ENCODE results near the gene GPR83.
"Not testable (repeated sequence)": the region's sequence is repeated elsewhere in the genome, so short reads cannot be mapped to it uniquely, and the experiment has no call there.

Gene GPR83

DNA sequence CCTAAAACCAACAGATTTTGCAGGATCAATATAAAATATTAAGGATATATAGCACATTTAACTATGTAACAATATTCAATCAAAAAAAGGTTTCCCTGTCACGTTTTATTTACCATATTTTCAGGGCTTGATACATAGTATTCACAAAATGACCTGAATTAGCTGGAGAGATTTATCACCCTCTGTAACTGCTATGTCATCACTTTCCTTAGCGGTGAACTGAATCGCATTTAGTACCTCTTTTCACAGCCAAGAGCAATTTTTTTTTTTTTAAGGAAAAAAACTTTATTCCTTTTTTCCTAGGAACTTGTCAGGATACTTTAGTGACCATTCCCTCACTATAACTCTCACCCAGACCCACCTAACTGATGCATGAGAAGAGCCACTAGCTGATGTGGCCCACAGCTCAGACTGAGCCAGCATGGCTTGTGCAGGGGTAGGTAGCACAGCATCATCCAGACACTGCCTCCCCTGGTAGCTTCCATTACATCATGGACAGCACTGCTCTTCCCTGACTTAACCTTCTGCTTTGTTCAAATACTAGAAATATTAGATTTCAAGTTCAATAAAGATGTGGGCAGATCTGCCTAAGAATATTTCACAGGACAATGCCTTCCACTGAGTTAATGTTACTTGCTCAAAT, 17.0 kb upstream of the GPR83 start:
- no peak for TF ChIP-seq Cebpa-rat (IDR thresholded peaks at IDR 0.05)
- no peak overlapping the region for H3K4me3 ChIP-seq
- peaks cover 44% of the 10 kb centered on the region for H3K36me3 ChIP-seq

GRCh38 chr11:94417386-94417987, 16.3 kb upstream of the GPR83 start:
- Histone ChIP-seq H3K9ac (no peak overlapping the region), H3K27ac (no peak overlapping the region), H3K4me2 (no peak overlapping the region), H3K4me1 (no peaks in the 10 kb centered on the region), H3K27me3 (no peaks in the 10 kb centered on the region), H4K20me1 (no peaks in the 10 kb centered on the region), H3K4me3 (no peak overlapping the region), H3K36me3 (peaks cover 37% of the 10 kb centered on the region), H3K9me3 (no peaks in the 10 kb centered on the region)
- no peak for TF ChIP-seq Cebpa-rat (IDR thresholded peaks at IDR 0.05)

More for the DNA sequence above, 17.0 kb upstream of the GPR83 start:
- H4K20me1 ChIP-seq, result 0 out of 2 replicates have a peak, but pooled peaks cover 2% of the 10 kb centered on the region
- no peaks in the 10 kb centered on the region for H3K9me3 ChIP-seq
- no peak overlapping the region for H3K4me2 ChIP-seq
- no peak overlapping the region for H3K27ac ChIP-seq
- H3K27me3 ChIP-seq, result no peaks in the 10 kb centered on the region
- H3K9ac ChIP-seq, result no peak overlapping the region
- H3K4me1 ChIP-seq, result no peaks in the 10 kb centered on the region

DNA sequence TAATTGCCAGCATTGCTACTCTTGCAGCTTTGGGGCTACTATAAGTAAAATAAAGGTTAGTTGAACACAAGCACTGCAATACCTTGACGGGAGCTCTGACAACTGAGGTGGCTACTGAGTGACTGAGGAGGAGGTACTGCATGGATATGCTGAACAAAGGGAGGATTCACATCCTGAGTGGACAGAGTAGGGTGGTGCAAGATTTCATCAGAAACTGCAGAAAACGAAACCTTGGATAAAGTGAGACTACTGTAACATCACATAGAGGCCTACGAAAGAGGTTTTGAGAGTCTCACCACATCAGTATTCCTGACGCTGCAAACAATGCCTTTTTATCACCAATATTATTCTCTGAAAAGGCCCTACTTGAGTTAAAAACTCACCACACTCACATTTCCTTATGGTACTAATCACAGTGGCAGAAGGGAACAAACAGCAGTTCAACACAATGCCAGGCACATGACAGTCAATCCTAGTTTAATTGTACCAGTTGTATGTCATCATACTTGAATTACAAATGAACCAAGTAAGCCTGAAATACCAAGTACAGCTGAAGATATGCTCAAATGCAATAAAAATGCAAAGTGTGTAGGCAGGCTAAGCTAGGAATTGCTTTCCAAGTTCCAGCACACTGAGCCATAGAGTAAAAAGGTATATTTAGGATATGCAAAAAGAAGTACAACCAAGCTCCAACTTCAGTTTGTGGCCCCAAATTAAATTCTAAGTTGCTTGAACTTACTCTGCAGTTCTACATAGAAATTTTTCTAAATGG, 4.0 kb upstream of the GPR83 start:
- no peaks in the 10 kb centered on the region for H3K36me3 ChIP-seq
- no peak overlapping the region for H3K27ac ChIP-seq
- H3K4me3 ChIP-seq, result no peak overlapping the region
- H3K4me2 ChIP-seq, result no peak overlapping the region
- TF ChIP-seq Cebpa-rat (IDR thresholded peaks at IDR 0.05), result no peak
- no peaks in the 10 kb centered on the region for H4K20me1 ChIP-seq
- H3K4me1 ChIP-seq, result no peaks in the 10 kb centered on the region
- peaks cover 15% of the 10 kb centered on the region for H3K9me3 ChIP-seq
- H3K27me3 ChIP-seq, result 0 out of 2 replicates have a peak, but pooled peaks cover 7% of the 10 kb centered on the region
- no peak overlapping the region for H3K9ac ChIP-seq

GRCh38 chr11:94402355-94402754, 1.1 kb upstream of the GPR83 start:
- H3K27ac ChIP-seq, result no peak overlapping the region
- no peak overlapping the region for H3K4me3 ChIP-seq
- TF ChIP-seq Cebpa-rat (IDR thresholded peaks at IDR 0.05), result no peak
- no peak overlapping the region for H3K9ac ChIP-seq
- no peak overlapping the region for H3K4me2 ChIP-seq
- no peaks in the 10 kb centered on the region for H3K36me3 ChIP-seq
- no peaks in the 10 kb centered on the region for H4K20me1 ChIP-seq
- H3K27me3 ChIP-seq, result 0 out of 2 replicates have a peak, but pooled peaks cover 7% of the 10 kb centered on the region
- H3K9me3 ChIP-seq, result peaks cover 15% of the 10 kb centered on the region
- no peaks in the 10 kb centered on the region for H3K4me1 ChIP-seq

DNA sequence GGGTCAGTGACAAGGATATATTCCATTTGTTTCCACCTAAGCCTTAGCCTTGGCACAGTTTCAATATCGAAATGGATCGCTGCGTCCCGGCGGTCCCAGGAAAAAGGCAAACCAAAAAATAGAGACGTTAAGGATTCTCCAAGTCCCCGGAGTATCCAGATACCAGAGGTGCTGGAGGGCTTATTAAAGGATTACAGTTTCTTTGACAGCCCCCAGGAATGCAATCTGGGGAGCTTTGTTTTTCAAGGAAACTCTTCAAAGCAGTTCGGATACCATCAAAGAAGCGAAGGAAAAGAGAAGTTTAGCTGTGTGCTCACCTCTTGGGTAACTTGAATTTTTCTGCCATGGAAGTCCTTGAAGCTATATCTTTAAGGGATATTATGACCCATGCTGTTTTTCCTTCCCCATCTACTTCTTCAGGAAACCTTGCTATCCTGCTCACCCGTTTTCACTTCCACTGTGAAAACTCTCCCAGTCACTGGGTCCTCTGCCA, 600 bp upstream of the GPR83 start:
- H4K20me1 ChIP-seq, result no peaks in the 10 kb centered on the region
- no peak for TF ChIP-seq Cebpa-rat (IDR thresholded peaks at IDR 0.05)
- no peaks in the 10 kb centered on the region for H3K4me1 ChIP-seq
- H3K4me2 ChIP-seq, result no peak overlapping the region
- 0 out of 2 replicates have a peak, but pooled peaks cover 7% of the 10 kb centered on the region for H3K27me3 ChIP-seq
- H3K9ac ChIP-seq, result no peak overlapping the region
- H3K4me3 ChIP-seq, result no peak overlapping the region
- H3K36me3 ChIP-seq, result no peaks in the 10 kb centered on the region
- H3K9me3 ChIP-seq, result peaks cover 15% of the 10 kb centered on the region
- no peak overlapping the region for H3K27ac ChIP-seq

- Histone ChIP-seq H3K4me2 (no peak overlapping the region), H3K4me1 (no peaks in the 10 kb centered on the region), H3K9ac (no peak overlapping the region), H3K27me3 (0 out of 2 replicates have a peak, but pooled peaks cover 7% of the 10 kb centered on the region), H3K36me3 (no peaks in the 10 kb centered on the region), H3K4me3 (no peak overlapping the region), H3K9me3 (peaks cover 15% of the 10 kb centered on the region), H4K20me1 (no peaks in the 10 kb centered on the region), H3K27ac (no peak overlapping the region)
- TF ChIP-seq Cebpa-rat (IDR thresholded peaks at IDR 0.05), result no peak
Measured at GRCh38 chr11:94400457-94400838, 771 bp downstream of the GPR83 start.

- Histone ChIP-seq H3K27ac (no peak overlapping the region), H3K9me3 (peaks cover 15% of the 10 kb centered on the region), H3K9ac (no peak overlapping the region), H3K4me1 (no peaks in the 10 kb centered on the region), H3K4me2 (no peak overlapping the region), H3K36me3 (no peaks in the 10 kb centered on the region), H3K27me3 (0 out of 2 replicates have a peak, but pooled peaks cover 7% of the 10 kb centered on the region), H3K4me3 (no peak overlapping the region), H4K20me1 (no peaks in the 10 kb centered on the region)
- no peak for TF ChIP-seq Cebpa-rat (IDR thresholded peaks at IDR 0.05)
Measured at GRCh38 chr11:94400050-94400449, 1.2 kb downstream of the GPR83 start.

GRCh38 chr11:94398101-94398500, 3.1 kb downstream of the GPR83 start:
- Histone ChIP-seq H3K4me3 (no peak overlapping the region), H3K27me3 (0 out of 2 replicates have a peak, but pooled peaks cover 7% of the 10 kb centered on the region), H3K9me3 (peaks cover 15% of the 10 kb centered on the region), H4K20me1 (no peaks in the 10 kb centered on the region), H3K36me3 (no peaks in the 10 kb centered on the region), H3K27ac (no peak overlapping the region), H3K4me1 (no peaks in the 10 kb centered on the region), H3K4me2 (no peak overlapping the region), H3K9ac (no peak overlapping the region)
- TF ChIP-seq Cebpa-rat (IDR thresholded peaks at IDR 0.05), result no peak

DNA sequence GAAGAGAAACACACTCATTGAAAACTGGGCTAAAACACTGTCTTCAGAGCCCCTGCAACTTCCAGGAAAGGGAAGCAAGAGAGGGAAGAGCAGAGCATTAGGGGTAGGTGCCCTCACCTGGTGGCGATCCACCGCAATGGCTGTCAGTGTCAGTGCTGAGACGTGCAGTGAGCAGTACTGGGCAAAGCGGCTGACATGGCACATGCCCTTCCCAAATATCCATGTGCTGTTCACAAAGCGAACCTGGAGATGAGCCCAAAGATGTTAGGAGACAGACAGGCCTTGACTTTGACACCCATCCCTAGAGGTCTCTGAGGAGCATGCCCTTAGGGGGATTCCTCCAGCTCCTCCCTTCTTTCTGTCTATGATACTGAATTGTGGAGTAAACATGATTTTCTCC, 4.9 kb downstream of the GPR83 start:
- no peaks in the 10 kb centered on the region for H4K20me1 ChIP-seq
- H3K9ac ChIP-seq, result no peak overlapping the region
- peaks cover 7% of the 10 kb centered on the region for H3K9me3 ChIP-seq
- no peak overlapping the region for H3K4me2 ChIP-seq
- H3K4me3 ChIP-seq, result no peak overlapping the region
- H3K36me3 ChIP-seq, result no peaks in the 10 kb centered on the region
- TF ChIP-seq Cebpa-rat (IDR thresholded peaks at IDR 0.05), result no peak
- H3K27ac ChIP-seq, result no peak overlapping the region
- no peaks in the 10 kb centered on the region for H3K4me1 ChIP-seq
- 0 out of 2 replicates have a peak, but pooled peaks cover 4% of the 10 kb centered on the region for H3K27me3 ChIP-seq

- not testable (repeated sequence) for H3K36me3 ChIP-seq, H3K27ac ChIP-seq, H3K9me3 ChIP-seq, H3K9ac ChIP-seq, H3K4me2 ChIP-seq, H4K20me1 ChIP-seq, H3K4me3 ChIP-seq, H3K27me3 ChIP-seq, H3K4me1 ChIP-seq
Measured at GRCh38 chr11:94391937-94392336, 9.3 kb downstream of the GPR83 start.

Measured in BLaER1 (cell line).